HepG2 (cell line): ENCODE results near the gene CSK. TPM values are rescaled to one million over a fixed set of nuclear protein-coding genes. Genes with fewer than 3 reads are reported as not detected.

Experiments
- ATAC-seq: fragments of 200-7000 bp; cut with Tn5 transposase; 3 replicates; pipeline ENCODE4 v1.9.1; 2020; ENCODE audit warnings: mild to moderate bottlenecking, moderate library complexity
- BruUV-seq: library from RNA; stranded (reverse); fragments of 400-500 nt; replicated peaks from 2 replicates; lab custom pipeline; 2021; lab: Mats Ljungman, UMichigan
- CTCF ChIA-PET: fragments of 300-600 bp; formaldehyde crosslinking; extraction: SDS; loops from one replicate; lab custom pipeline; 2021; ENCODE audit warnings: low total read pairs, inconsistent platforms, low intra/inter-chr PET ratio; lab: Yijun Ruan, JAX
- POLR2A ChIA-PET: fragments of 350-600 bp; sonication (Branson Sonifier 250); formaldehyde crosslinking; loops from one replicate; lab custom pipeline; 2020; ENCODE audit warnings: antibody characterized with exemption, inconsistent platforms; lab: Yijun Ruan, JAX
- DNase-seq: peaks from one replicate; pipeline ENCODE4 v3.0.0-alpha.2; 2015; ENCODE audit warnings: low spot score
- FAIRE-seq: peaks from 3 replicates; lab custom pipeline; 2011; peaks lifted over from hg19 to GRCh38; lab: Jason Lieb, UNC
- H2AFZ ChIP-seq: one replicate; pipeline ENCODE4 v1.6.1; 2011; ENCODE audit warnings: low read length, inconsistent platforms
- H3K27ac ChIP-seq: fragments of 300-600 bp; 3 replicates; pipeline ENCODE4 v1.8.0; 2011; ENCODE audit warnings: mixed run types, mild to moderate bottlenecking, mixed read lengths, low read length, inconsistent platforms; ENCODE audit not compliant: insufficient read depth; ENCODE audit errors: extremely low read length
- H3K27me3 ChIP-seq, 2 experiments: fragments of 200-600 bp in 1 of 2; 2 replicates in 1 of 2; 3 replicates in 1 of 2; pipeline versions ENCODE4 v1.6.0 to v1.8.0; 2011; ENCODE audit warnings: low read length in 2 of 2, mild to moderate bottlenecking in 2 of 2, moderate library complexity in 2 of 2, inconsistent platforms in 1 of 2; ENCODE audit not compliant: insufficient read depth in 2 of 2, control insufficient read depth in 1 of 2
- H3K36me3 ChIP-seq, 2 experiments: fragments of 200-600 bp in 1 of 2; replicated peaks in 1 of 2; 2 replicates in 1 of 2; 3 replicates in 1 of 2; pipeline versions ENCODE4 v1.5.1 to v1.8.0; 2011; ENCODE audit warnings: low read length in 2 of 2, inconsistent platforms in 1 of 2; ENCODE audit not compliant: insufficient read depth in 2 of 2, control insufficient read depth in 1 of 2
- H3K4me1 ChIP-seq: 2 replicates; pipeline ENCODE4 v1.5.1; 2012; ENCODE audit warnings: low read length, inconsistent platforms; ENCODE audit not compliant: insufficient read depth
- H3K4me2 ChIP-seq: 2 replicates; pipeline ENCODE4 v1.6.0; 2011; ENCODE audit warnings: low read depth, low read length, inconsistent platforms
- H3K4me3 ChIP-seq, 3 experiments: fragments of 200-600 bp in 1 of 3; sonication (generic), shearing (Covaris generic) in 1 of 3; replicated peaks in 1 of 3; 2 replicates each; pipeline ENCODE4 v1.5.1; 2011 to 2016; ENCODE audit warnings: low read length in 3 of 3, inconsistent platforms in 2 of 3, low read depth in 2 of 3, mild to moderate bottlenecking in 2 of 3, control low read depth in 1 of 3, mixed read lengths in 1 of 3; ENCODE audit not compliant: insufficient read depth in 1 of 3
- H3K79me2 ChIP-seq: one replicate; pipeline ENCODE4 v1.6.1; 2011; ENCODE audit warnings: low read length, inconsistent platforms; ENCODE audit not compliant: insufficient read depth
- H3K9ac ChIP-seq: 2 replicates; pipeline ENCODE4 v1.6.0; 2011; ENCODE audit warnings: mild to moderate bottlenecking, low read depth, low read length, inconsistent platforms; ENCODE audit not compliant: insufficient read depth
- H3K9me3 ChIP-seq: 2 replicates; pipeline ENCODE4 v1.5.1; 2012; ENCODE audit warnings: mild to moderate bottlenecking, low read length
- H4K20me1 ChIP-seq: 2 replicates; pipeline ENCODE4 v1.6.0; 2011; ENCODE audit warnings: inconsistent platforms, mild to moderate bottlenecking, low read length, moderate library complexity; ENCODE audit not compliant: insufficient read depth
- GZF1 ChIP-seq: sonication (generic); formaldehyde crosslinking; IDR thresholded peaks from 2 replicates; pipeline ENCODE4 v1.5.1; 2020; ENCODE audit warnings: mild to moderate bottlenecking, missing genetic modification reagents
- JUN ChIP-seq: sonication (generic); formaldehyde crosslinking; IDR thresholded peaks from 2 replicates; pipeline ENCODE4 v1.4.0; 2020; ENCODE audit warnings: mild to moderate bottlenecking, missing genetic modification reagents
- NONO ChIP-seq, 2 experiments: fragments of 450-650 bp in 1 of 2; sonication (generic) in 1 of 2; formaldehyde crosslinking in 1 of 2; IDR thresholded peaks in 1 of 2; conservative IDR thresholded peaks in 1 of 2; 2 replicates each; pipeline versions ENCODE4 v1.6.1 to v1.8.0; 2017 to 2022; ENCODE audit warnings: mild to moderate bottlenecking in 1 of 2, missing genetic modification reagents in 1 of 2, moderate library complexity in 1 of 2
- ZNF296 ChIP-seq: sonication (generic); formaldehyde crosslinking; conservative IDR thresholded peaks from 2 replicates; pipeline ENCODE4 v1.5.0; 2020; ENCODE audit warnings: mild to moderate bottlenecking, missing genetic modification reagents
- ZNF317 ChIP-seq: sonication (generic); formaldehyde crosslinking; IDR thresholded peaks from 2 replicates; pipeline ENCODE4 v1.5.0; 2020; ENCODE audit warnings: mild to moderate bottlenecking, missing genetic modification reagents
- ZNF329 ChIP-seq: sonication (generic); formaldehyde crosslinking; IDR thresholded peaks from 2 replicates; pipeline ENCODE4 v1.9.0; 2021; ENCODE audit warnings: low read depth, mild to moderate bottlenecking, missing genetic modification reagents
- ZNF562 ChIP-seq: sonication (generic); formaldehyde crosslinking; IDR thresholded peaks from 2 replicates; pipeline ENCODE4 v1.8.0; 2022; ENCODE audit warnings: missing genetic modification reagents, borderline replicate concordance
- WGBS: methylation state at CpG from one replicate; pipeline ENCODE4 v1.1.6; 2017; ENCODE audit warnings: low lambda C conversion rate; 5-methylcytosine and 5-hydroxymethylcytosine counted together
- in situ Hi-C: cut with HindIII; loops from 2 replicates; pipeline ENCODE4 v1.10.0; 2017; ENCODE audit warnings: low pct_unique_long_range_greater_than_20kb; ENCODE audit not compliant: extremely low pct_ligation_motif_present
- intact Hi-C: fragments of 100-400 bp; cut with micrococcal nuclease; formaldehyde crosslinking; loops from one replicate; pipeline ENCODE4 v1.10.0; 2022; ENCODE audit not compliant: unreplicated experiment
- polyA plus RNA-seq, 8 experiments: library from polyadenylated mRNA; depleted of rRNA in 3 of 8; stranded (reverse) in 7 of 8; unstranded in 1 of 8; fragments of >200 nt; fragmentation: Illumina TruSeq in 4 of 8; extraction: Trizol in 4 of 8; gene quantifications; 2 replicates each; pipeline versions ENCODE4 v1.2.1 to v1.2.3, GENCODE V29; 2011 to 2016; ENCODE audit warnings: low read depth in 4 of 8, missing spikeins in 1 of 8, mixed read lengths in 1 of 8; ENCODE audit not compliant: insufficient read depth in 1 of 8
- total RNA-seq, 5 experiments: library from RNA; depleted of rRNA; stranded (reverse); fragments of >200 nt; fragmentation: Illumina TruSeq; extraction: Trizol; gene quantifications; 2 replicates each; pipeline ENCODE4 v1.2.3, GENCODE V29; 2016; ENCODE audit warnings: low read depth in 1 of 5
- TF ChIP-seq, protein P1 (sequence below): sonication (generic); formaldehyde crosslinking; IDR thresholded peaks from 2 replicates; pipeline ENCODE4 v1.5.1; 2020; ENCODE audit warnings: mild to moderate bottlenecking, missing genetic modification reagents, moderate library complexity
- TF ChIP-seq, protein P2 (sequence below): sonication (generic); formaldehyde crosslinking; IDR thresholded peaks from 2 replicates; pipeline ENCODE4 v1.8.0; 2022; ENCODE audit warnings: missing genetic modification reagents, mild to moderate bottlenecking, borderline replicate concordance
- TF ChIP-seq, protein P3 (sequence below): sonication (generic); formaldehyde crosslinking; conservative IDR thresholded peaks from 2 replicates; pipeline ENCODE4 v1.8.0; 2022; ENCODE audit warnings: mild to moderate bottlenecking, moderate library complexity, missing genetic modification reagents
- TF ChIP-seq, protein P4 (sequence below): sonication (generic); formaldehyde crosslinking; IDR thresholded peaks from 2 replicates; pipeline ENCODE4 v1.4.0; 2020; ENCODE audit warnings: missing genetic modification reagents, mild to moderate bottlenecking, borderline replicate concordance

CSK gene
- total and polyA plus RNA-seq, 2 of the 13 experiments (the other 11 are each of a cell fraction or from before 2014, with no cell fraction given), result 12.5 to 21.3 TPM

DNA sequence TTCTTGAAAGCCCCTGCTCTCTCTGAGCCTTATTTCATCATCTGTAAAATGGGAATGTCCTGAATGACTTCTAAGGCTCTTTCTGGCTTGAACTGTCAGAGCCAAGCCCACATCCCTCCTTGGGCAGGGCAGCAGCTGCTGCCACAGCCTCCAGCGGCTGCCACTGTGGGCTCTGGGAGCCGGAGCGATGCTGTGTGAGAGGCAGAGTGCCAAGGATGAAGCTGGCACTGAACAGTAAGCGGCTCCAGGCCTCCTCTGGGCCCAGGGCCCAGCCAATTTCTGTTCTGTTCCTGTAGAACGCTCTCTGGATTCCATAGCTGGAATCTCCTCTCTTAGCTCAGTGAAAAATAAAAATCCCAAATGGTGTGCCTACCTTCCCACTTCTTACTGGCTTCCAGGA, 49.0 kb downstream of the CSK start (continued):
- TF ChIP-seq NONO (IDR thresholded peaks at IDR 0.05) (no peak), NONO (CRISPR knock-in tag; conservative IDR thresholded peaks at IDR 0.05) (no peak), ZNF317 (no peak)

DNA sequence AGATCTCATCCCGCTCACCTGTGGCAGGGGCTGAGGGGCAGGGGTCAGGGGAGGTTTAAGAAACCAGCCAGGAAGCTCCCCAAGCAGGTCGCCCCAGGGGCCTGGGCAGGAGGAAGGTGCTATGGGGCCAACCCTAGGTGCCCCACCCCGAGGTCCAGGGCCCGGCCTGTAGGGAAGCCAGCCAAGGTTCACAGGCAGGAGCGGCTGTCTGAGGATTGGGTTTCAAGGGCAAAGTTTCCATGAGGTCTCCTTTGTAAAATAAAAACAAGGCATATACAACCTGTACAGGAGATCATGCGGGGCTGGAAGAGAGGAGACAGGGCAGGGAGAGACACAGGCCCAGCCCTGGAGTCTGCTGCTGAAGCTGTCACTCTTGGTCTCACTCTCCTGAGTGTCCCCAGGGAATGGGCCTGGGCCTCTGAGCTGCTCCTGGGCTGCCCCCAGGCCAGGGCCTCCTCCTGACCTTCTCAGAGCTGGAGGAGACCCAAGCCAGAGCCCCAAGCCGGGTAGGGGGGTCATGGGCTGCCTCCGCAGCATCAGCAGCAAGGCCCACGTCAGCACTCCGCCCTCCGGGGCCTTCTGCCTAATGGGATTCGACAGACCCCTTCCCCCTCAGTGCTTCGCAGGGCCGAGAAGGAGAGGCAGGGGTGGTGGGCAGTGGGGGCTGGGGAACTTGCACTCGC, 50.1 kb downstream of the CSK start:
- H3K79me2 ChIP-seq, result no peaks in the 10 kb centered on the region
- H2AFZ ChIP-seq, result no peak overlapping the region
- H3K4me3 ChIP-seq, result no peak overlapping the region; a peak in 1 of 6 replicates
- no TSS peak for BruUV-seq
- peak; percentile 13; the same call in 2 of the 3 replicates for ATAC-seq
- H3K36me3 ChIP-seq, result no peaks in the 10 kb centered on the region
- POLR2A ChIA-PET, result no interaction called here
- WGBS, result 22% methylated on average over 12 of the region's 15 CpGs
- H3K4me2 ChIP-seq, result peak overlapping the region; percentile 34; the same call in 1 of the 2 replicates
- H3K27ac ChIP-seq, result no peak overlapping the region
- no peaks in the 10 kb centered on the region for H4K20me1 ChIP-seq
- H3K27me3 ChIP-seq, result peaks cover 3 to 35% of the 10 kb centered on the region in 2 experiments; a peak in 3 of 5 replicates
- CTCF ChIA-PET, result no interaction called here
- H3K9me3 ChIP-seq, result no peaks in the 10 kb centered on the region
- intact Hi-C loops, result no loop called here
- no peak for FAIRE-seq
- H3K4me1 ChIP-seq, result peaks cover 30% of the 10 kb centered on the region
- no peak for DNase-seq
- in situ Hi-C loops, result no loop called here
- H3K9ac ChIP-seq, result no peak overlapping the region
- TF ChIP-seq, protein P1, sequence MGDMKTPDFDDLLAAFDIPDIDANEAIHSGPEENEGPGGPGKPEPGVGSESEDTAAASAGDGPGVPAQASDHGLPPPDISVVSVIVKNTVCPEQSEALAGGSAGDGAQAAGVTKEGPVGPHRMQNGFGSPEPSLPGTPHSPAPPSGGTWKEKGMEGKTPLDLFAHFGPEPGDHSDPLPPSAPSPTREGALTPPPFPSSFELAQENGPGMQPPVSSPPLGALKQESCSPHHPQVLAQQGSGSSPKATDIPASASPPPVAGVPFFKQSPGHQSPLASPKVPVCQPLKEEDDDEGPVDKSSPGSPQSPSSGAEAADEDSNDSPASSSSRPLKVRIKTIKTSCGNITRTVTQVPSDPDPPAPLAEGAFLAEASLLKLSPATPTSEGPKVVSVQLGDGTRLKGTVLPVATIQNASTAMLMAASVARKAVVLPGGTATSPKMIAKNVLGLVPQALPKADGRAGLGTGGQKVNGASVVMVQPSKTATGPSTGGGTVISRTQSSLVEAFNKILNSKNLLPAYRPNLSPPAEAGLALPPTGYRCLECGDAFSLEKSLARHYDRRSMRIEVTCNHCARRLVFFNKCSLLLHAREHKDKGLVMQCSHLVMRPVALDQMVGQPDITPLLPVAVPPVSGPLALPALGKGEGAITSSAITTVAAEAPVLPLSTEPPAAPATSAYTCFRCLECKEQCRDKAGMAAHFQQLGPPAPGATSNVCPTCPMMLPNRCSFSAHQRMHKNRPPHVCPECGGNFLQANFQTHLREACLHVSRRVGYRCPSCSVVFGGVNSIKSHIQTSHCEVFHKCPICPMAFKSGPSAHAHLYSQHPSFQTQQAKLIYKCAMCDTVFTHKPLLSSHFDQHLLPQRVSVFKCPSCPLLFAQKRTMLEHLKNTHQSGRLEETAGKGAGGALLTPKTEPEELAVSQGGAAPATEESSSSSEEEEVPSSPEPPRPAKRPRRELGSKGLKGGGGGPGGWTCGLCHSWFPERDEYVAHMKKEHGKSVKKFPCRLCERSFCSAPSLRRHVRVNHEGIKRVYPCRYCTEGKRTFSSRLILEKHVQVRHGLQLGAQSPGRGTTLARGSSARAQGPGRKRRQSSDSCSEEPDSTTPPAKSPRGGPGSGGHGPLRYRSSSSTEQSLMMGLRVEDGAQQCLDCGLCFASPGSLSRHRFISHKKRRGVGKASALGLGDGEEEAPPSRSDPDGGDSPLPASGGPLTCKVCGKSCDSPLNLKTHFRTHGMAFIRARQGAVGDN (CRISPR knock-in tag), result 0 out of 2 replicates have a peak, but pooled peaks have one; percentile 16
- TF ChIP-seq ZNF329 (CRISPR knock-in tag) (no peak), ZNF296 (CRISPR knock-in tag) (no peak), GZF1 (no peak), JUN (CRISPR knock-in tag) (no peak), ZNF562 (no peak)
- TF ChIP-seq, protein P2, sequence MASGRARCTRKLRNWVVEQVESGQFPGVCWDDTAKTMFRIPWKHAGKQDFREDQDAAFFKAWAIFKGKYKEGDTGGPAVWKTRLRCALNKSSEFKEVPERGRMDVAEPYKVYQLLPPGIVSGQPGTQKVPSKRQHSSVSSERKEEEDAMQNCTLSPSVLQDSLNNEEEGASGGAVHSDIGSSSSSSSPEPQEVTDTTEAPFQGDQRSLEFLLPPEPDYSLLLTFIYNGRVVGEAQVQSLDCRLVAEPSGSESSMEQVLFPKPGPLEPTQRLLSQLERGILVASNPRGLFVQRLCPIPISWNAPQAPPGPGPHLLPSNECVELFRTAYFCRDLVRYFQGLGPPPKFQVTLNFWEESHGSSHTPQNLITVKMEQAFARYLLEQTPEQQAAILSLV (CRISPR knock-in tag), result no peak
- TF ChIP-seq, protein P3, sequence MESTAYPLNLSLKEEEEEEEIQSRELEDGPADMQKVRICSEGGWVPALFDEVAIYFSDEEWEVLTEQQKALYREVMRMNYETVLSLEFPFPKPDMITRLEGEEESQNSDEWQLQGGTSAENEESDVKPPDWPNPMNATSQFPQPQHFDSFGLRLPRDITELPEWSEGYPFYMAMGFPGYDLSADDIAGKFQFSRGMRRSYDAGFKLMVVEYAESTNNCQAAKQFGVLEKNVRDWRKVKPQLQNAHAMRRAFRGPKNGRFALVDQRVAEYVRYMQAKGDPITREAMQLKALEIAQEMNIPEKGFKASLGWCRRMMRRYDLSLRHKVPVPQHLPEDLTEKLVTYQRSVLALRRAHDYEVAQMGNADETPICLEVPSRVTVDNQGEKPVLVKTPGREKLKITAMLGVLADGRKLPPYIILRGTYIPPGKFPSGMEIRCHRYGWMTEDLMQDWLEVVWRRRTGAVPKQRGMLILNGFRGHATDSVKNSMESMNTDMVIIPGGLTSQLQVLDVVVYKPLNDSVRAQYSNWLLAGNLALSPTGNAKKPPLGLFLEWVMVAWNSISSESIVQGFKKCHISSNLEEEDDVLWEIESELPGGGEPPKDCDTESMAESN (CRISPR knock-in tag), result no peak
- TF ChIP-seq, protein P4, sequence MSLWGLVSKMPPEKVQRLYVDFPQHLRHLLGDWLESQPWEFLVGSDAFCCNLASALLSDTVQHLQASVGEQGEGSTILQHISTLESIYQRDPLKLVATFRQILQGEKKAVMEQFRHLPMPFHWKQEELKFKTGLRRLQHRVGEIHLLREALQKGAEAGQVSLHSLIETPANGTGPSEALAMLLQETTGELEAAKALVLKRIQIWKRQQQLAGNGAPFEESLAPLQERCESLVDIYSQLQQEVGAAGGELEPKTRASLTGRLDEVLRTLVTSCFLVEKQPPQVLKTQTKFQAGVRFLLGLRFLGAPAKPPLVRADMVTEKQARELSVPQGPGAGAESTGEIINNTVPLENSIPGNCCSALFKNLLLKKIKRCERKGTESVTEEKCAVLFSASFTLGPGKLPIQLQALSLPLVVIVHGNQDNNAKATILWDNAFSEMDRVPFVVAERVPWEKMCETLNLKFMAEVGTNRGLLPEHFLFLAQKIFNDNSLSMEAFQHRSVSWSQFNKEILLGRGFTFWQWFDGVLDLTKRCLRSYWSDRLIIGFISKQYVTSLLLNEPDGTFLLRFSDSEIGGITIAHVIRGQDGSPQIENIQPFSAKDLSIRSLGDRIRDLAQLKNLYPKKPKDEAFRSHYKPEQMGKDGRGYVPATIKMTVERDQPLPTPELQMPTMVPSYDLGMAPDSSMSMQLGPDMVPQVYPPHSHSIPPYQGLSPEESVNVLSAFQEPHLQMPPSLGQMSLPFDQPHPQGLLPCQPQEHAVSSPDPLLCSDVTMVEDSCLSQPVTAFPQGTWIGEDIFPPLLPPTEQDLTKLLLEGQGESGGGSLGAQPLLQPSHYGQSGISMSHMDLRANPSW (CRISPR knock-in tag), result no peak
